Urothelium cell line (cell line): ENCODE measurements around the gene LARGE1.

ENCODE experiments used
- DNase-seq: peaks from one replicate; pipeline ENCODE4 v3.0.0; 2011; ENCODE audit warnings: low spot score, mixed read lengths
- FAIRE-seq: peaks from 2 replicates; lab custom pipeline; 2011; peaks lifted over from hg19 to GRCh38; lab: Jason Lieb, UNC

Gene LARGE1

DNA sequence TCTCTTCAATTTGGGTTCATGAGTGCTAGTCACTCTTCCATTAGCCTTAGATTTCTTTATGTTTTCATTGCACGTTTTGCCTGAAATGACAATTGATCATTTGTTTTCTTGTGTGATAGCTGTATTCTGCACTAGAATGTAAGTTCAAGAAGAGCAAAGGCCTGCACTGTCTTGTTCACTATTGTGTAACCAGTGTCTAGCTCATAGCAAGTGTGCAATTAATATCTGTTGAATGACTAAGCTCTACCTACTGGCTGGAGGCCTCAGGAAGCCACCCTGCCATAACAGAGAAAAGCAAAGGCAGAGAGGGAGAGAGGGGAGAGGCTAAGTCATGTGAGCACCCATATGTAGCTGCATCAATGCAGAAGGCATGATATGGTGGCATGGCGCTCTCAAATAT lies 569.3 kb downstream of the LARGE1 start:
- DNase-seq (no peak), FAIRE-seq (no peak)

DNA sequence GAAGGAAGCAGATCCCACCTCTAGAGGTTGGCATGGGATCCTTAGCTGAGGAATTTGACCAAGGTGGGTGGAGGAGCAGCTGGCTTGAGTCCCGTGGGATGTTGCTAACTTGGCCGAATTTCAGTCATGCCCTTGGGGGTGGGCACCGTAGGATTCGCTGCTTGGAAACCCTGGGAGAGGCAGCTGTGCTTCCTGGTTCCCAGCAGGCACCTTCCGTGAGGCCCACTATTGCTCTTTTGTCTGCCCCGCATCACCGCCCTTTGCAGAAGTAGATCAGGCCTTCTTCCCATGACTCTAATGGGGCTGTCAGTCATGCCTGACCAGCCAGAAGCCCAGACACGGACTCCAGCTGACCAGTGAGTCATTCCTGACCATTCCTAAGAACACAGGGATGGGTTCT lies 569.8 kb downstream of the LARGE1 start:
- no peak for FAIRE-seq
- no peak for DNase-seq

DNA sequence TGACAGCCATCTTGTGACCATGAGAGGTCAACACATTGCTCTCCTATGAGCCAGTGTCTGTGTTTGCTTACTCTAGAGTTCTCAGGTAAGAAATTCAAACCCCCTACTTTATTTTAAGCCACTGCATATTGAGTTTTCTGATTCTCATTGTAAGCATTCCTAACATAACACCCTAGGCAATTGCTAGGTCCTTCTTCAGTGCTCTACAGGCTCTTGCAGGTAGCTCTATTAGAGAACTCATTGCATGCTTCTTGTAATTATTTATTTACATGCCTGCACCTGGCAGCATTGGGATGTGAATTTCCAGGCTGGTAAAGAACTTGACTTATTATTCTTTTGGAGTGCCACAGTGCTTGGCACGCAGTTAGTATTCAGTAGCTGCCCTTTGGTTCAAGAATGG lies 573.3 kb downstream of the LARGE1 start:
- FAIRE-seq, result no peak

DNA sequence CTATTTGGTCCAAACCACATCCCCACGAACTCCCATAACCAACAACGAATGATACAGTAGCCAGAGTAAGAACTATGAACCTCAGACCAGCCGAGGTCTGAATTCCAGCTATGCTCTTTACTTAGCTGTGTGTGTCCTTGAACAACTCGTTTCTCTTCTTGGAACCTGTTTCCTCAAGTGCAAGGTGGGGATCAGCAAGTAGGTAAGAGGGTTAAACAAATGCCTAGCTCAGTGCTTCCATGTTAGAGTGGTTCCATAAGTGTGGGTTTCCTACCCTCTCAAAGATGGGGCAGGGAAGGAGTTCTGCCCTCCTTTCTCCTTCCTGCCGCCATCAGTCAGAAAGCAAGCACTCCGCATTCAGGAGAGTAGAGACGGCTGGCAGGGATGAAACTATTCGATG lies 578.7 kb downstream of the LARGE1 start:
- FAIRE-seq, result no peak
- no peak for DNase-seq

More for the DNA sequence above, 573.3 kb downstream of the LARGE1 start:
- no peak for DNase-seq

DNA sequence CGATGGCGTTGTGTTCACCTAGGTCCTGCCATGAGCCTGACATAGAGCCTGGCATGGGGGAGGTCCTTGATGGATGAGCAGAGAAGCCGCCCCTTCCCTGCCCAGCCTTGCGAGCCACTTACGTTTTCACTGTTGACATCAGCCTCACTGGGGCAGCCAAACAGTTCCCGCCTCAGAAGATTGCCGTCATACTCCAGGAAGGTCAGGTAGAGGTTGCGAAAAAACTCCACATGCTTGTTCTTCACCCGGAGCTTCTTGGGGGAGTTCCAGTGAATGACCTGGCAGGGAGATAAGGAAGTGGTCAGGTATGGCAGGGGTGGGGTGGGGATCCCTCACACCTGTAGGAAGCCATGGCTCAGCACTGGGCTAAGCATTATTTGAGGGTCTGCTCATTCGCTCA lies 582.8 kb downstream of the LARGE1 start:
- DNase-seq (no peak), FAIRE-seq (no peak)

DNA sequence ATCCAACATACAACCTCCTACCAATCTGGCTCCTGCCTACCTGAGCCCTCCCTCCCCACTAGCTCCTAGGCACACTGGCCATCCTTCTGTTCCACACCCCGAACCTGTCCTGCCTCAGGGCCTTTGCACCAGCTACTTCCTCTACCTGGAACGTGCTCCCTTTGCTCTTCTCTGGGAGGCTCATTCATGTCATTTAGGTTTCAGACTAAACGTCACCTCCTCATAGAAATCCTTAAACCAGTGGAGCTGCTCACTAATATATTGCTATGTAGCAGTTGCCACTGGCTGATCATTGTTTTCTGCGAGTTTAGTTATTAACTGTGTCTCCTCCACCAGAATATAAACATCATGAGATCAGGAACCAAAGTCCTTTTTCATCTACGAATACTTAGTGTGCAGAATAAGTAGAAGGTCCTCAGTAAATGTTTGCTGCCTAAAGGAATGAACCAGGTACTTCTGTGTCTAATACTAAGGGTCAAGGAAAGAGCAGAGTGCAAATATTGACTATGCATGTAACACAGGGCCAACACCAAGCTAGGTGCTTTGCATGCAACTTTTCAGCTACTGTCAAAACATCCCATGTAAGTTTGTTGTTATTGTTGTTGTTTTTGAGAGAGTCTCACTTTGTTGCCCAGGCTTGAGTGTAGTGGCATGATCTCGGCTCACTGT lies 584.5 kb downstream of the LARGE1 start:
- no peak for DNase-seq
- FAIRE-seq, result no peak

DNA sequence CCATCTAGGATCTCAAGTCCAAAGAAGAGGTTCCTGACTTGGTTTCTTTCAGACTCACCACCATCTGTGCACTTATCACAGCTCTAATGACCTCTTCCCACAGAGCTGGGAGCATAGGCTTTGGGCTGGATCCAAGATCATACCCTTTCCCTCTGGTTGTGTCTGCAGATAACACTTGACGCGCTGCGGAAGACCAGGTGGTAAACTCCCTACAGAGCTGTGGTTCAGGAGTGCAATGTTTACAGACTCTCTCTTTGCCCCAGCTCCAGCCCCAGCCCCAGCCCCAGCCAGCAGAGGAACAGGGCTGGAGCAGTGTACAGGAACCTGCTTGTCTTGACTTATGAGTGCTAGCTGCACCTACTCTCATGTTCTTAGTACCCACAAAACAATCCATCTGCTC lies 587.7 kb downstream of the LARGE1 start:
- FAIRE-seq (no peak), DNase-seq (no peak)

DNA sequence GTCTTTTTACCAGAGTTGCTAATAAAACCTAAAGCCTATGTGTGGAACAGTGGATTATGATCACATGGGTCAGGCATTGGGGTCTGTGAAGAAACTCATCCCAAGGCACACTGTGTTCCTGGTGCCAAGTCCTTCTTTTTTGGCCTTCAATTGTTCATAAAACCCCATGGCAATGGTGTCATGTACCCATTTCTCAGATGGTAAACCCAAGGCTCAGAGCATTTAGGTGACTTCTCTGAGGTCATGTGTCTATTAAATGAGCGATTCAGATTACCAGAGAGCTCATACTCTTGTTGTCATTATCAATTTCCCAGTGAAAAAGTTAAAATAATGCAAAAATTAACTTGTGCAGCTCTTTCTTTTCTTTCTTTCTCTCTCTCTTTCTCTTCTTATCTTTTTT lies 589.3 kb downstream of the LARGE1 start:
- DNase-seq, result no peak
- no peak for FAIRE-seq

DNA sequence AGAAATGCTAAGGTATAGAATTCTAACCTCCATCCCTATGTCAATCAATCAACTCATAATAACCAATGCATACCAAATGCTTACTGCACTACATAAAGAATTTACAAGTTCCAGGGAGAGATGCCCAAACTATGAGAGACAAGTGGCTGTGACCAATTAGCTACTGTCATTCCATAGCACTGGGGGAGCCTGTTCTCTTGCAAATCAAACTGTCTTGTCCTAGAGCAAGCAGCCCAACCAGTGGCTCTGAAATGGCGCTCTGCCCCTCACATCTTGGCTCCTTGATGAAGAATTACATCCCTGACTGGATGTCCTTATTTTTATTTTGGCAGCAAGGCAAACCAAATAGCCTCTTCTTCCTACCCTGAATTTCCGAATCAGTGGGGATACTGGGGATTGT lies 589.7 kb downstream of the LARGE1 start:
- FAIRE-seq, result no peak

DNA sequence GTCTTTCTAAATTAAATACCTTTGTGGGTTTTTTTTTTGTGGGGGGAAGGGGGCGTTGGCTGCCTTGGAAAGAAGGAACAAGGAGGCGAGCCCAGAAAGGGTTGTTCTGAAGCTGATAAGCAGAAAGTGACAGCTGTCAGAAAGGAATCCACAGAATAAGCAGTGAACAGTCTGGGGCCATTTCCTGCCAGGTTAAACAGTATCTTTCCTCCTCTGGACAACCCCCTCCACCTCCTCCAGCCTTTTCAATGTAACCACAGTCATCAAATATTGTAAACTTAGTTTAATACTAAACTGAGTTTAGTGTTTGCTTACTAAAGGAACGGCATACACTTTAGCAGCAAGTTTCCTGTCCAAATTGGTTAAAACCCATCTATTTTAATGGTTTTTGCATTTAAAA lies 590.9 kb downstream of the LARGE1 start:
- DNase-seq, result no peak
- FAIRE-seq, result no peak

More for the DNA sequence above, 589.7 kb downstream of the LARGE1 start:
- DNase-seq, result no peak

DNA sequence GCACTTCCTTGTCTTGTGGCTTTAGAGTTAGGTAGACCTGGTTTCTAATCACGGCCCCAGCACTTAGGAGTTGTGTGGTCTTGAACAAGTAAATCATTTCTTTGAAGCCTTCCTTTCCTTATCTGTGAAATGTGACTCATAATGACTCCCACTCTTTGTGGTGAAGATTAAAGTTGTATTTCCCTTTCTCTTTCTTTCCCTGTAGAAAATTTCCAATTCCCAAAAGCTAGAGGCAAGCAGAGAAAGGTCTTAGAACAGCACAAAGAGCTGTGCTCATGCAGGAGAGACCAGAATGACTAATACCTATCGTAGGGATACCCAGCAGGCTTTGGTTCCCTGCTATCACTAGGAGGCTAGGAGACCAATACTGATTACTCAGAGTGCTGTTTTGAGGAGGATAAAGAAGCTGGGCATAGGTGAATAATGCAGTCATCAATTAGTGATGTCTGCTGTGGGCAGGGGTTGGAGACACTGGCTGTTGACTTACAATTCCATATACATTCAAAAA lies 591.4 kb downstream of the LARGE1 start:
- FAIRE-seq, result no peak

DNA sequence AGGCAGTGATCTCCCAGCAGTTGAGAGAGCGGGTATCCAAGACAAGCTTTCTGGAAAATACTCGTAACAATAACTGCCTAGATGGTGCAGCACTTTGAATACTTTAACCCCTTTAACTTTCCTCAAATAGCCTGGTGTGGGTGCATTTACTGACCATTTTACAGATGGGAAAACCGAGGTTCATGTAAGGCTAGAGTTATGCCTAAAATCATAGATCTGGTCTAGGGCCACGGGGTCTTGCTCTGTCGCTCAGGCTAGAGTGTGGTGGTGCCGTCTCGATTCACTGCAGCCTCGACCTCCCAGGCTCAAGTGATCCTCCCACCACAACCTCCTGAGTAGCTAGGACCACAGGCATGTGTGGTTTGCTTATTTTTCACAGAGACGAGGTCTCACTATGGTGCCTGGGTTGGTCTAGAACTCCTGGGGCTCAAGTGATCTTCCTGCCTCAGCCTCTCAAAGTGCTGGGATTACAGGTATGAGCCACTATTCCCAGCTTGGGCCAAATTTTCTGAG lies 592.9 kb downstream of the LARGE1 start:
- DNase-seq (no peak), FAIRE-seq (no peak)

More for the DNA sequence above, 591.4 kb downstream of the LARGE1 start:
- peak; percentile 71 for DNase-seq

DNA sequence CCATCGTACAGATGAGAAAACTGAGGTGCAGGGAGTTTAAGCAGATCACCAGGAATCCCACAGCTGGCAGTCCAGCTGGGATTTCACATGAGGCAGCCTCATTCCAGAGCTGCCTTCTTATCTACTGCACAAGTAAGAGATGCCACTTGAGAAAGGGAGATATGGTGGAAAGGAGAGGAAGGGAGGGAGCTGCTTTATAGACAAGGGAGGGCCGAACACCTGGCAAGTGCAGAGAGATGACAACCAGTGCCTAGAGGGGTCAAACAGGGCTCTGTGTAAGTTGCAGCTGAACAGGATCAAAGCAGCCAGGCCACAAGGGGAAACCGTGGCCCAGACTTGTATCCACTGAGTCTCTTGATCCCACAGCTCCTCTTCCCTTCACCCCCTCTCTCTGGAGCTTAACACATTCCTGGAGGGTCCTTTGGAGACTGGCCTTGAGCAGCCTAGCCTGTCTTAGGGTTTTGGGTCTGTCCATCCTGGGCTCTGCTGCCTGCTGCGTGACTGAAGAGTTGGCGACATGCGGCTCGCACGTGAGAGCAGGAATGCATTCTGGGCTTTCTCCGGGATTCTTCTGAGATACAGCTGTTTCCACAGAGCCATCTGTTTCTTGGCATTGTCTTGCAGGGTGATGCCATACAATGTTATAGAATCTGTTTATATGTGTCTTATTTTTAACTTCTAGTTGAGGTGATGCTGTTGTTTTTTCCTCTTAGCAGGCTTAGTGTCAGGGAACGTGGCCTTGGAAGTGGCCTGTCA lies 593.6 kb downstream of the LARGE1 start:
- no peak for DNase-seq
- no peak for FAIRE-seq

DNA sequence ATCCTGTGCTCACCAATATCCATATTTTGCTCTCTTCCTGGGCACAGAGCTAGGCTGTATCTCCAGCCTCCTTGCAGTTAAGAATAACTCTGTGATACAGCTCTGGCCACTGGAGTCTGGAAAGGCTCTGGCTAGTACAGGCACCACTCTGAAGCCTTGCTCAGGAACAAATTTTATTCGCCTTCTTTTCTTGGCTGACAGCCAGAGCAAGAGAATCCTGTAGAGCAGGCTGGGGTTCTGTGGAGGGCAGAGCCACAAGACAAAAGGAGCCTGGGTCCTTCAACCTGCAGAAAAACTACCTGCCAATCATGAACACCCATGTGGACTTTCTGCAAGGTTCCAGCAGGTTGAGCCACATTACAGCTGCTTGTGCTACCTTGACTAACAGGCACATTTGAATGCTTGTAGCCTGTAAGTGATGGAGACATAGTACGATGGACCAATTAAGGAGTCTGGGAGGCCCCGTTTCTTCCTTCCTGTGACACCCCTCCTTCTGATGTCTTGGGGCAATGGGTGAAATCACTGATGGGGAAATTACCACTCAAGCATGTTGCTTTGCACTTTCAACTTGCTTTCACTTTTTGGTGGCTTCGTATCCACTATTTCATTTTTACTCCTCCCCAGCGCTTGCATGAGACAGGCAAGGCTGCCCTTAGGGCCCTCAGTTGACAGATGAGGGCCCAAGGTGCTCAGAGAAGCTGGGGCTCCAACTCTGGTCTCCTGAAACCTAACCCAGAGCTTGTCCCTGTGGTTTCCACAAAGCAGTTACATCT lies 594.9 kb downstream of the LARGE1 start:
- FAIRE-seq (no peak), DNase-seq (no peak)

DNA sequence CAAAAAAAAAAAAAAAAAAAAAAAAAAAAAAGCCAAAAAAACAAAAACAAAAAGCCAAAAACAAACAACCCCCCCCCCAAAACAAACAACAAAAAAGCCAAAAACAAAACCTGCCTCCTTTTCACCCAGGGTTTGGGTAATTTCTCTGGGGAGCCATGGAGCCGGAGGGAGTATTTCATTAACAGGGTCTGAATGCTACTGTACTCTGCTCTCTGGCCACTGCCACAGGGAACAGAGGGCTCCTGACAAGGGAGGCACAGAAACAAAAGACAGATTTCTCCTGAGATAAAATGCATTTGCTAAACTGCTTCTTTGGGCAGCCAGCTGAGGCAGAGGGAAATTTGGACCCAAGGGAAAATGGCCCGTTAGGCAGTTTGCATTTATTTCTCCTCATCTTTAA lies 596.0 kb downstream of the LARGE1 start:
- DNase-seq, result no peak
- no peak for FAIRE-seq

DNA sequence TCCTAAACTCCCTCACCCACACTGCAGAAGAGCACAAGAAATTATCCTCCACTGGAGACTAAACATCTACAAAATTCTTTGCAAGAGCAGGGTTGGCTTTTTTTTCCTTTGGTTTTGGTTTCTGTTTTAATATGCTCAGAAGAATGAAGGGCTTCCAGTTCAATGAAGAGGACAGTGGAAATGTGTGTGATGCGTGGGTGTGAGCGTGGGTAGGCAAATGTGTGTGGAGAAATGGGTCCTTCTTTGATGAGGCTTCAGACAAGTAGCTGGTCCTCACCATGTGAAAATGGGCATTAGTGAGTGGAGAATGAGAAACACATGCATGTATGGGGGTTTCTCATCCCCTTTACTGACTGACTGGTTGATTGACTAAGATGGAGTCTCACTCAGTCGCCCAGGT lies 598.8 kb downstream of the LARGE1 start:
- FAIRE-seq (no peak), DNase-seq (no peak)

DNA sequence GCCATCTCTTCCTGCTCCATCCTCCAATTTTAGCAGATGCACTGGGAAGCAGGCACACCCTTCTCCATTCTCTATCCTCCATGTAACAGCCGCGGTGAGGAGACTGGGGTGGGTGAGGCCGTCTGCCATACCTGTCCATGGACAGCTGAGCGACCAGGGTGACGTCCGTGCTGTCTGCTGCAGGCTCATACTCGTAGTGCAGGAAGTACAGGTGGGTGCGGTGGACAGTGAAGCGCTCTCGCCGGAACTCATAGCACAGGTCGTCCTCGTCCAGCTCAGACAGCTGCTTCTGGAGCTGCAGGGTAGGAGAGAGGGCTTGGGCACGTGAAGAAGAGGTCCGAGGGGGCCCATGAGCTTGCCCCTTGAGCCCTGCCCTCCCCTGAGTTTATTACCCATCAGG lies 604.3 kb downstream of the LARGE1 start:
- DNase-seq, result no peak
- no peak for FAIRE-seq

DNA sequence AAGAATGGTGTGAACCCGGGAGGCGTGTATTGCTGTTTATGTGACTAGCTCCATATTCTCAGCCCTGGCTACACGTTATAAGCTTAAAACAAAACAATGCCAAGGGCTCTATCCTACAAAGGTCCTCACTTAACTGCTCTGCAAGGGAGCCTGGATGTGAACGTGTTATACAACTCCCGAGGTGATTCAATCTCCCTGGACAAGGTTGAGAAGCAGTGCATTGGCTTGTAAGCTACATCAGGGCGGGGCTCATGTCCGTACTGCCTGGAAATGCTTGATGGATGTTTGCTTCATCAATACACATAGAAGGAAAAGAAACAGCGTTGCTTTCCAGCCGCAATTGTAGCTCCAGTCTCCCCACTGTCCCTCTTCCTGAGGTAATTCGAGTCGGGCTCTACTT lies 605.2 kb downstream of the LARGE1 start:
- no peak for DNase-seq
- FAIRE-seq, result no peak

DNA sequence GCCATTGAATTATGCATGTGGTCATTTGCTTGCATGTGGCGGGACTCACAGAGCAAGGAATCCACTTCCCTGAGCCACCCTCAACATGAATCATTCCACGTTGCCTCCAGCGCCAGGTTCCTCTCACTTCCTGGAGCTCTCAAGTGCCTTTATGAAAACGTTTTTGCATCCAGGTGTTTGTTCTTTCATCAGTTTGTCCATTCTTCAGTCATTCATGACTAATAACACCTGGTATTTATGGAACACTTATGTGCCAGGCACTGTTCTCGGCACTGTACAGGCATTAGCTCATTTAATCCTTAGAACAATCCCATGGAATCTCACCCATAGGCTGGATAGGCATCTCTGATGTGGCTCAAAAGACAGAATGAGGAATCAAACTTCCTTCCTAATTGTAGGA lies 606.0 kb downstream of the LARGE1 start:
- DNase-seq, result no peak
- FAIRE-seq, result no peak

DNA sequence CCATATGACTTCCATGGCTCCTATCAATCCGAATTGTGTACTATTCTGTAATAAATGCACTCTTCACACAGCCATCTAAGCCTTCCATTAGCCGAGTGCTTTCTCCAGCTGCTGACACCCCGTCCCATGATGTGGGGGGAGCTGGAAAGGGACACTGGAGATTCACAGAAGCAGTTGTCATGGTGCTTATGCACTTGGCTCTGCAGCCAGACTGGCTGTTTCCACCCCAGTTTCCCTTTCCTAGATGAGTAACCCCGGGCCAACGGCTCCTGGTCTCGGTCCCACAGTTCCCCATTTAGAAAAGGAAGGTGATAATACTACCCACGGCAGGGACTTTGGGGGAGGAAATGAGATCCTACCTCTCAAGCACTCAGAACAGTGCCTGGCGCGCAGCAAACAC lies 617.2 kb downstream of the LARGE1 start:
- DNase-seq (no peak), FAIRE-seq (no peak)

DNA sequence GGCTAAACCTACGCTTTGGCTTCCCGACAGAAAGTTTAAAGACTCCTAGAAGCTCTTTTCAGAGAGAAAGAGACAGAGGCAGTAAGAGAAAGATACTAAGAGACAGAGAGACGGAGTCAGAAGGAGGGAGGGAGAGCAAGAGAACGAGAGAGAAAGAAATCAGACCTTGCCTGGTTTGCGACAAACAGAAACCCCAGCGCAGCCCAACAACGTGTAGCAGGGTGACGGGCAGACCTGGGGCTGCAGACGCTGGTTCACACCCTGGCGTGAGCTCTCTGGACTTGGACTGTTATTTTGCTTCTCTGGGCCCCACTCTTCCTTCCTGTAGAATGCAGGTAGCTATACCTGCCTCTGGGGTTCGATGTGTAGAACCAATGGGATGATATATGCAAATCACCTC lies 617.7 kb downstream of the LARGE1 start:
- DNase-seq (no peak), FAIRE-seq (no peak)
